Measurements from ENCODE around the gene KRTAP10-9.
"Not testable (repeated sequence)": the region's sequence is repeated elsewhere in the genome, so short reads cannot be mapped to it uniquely, and the experiment has no call there.

Gene KRTAP10-9

GRCh38 chr21:44609193-44609592, 17.7 kb upstream of the KRTAP10-9 start:
- H3K4me3 Mint-ChIP-seq: no peak overlapping the region

GRCh38 chr21:44610157-44610843, 16.6 kb upstream of the KRTAP10-9 start:
- not testable (repeated sequence) for DNase-seq
- Mint-ChIP-seq H3K9me3 (peaks cover 42% of the 10 kb centered on the region), H3K36me3 (ENCODE audit: low read depth) (peaks cover 13% of the 10 kb centered on the region)

More at GRCh38 chr21:44609193-44609592, 17.7 kb upstream of the KRTAP10-9 start:
- H3K27me3 Mint-ChIP-seq (ENCODE audit: low read depth, poor library complexity): peaks cover 9% of the 10 kb centered on the region
- TF ChIP-seq CTCF (IDR thresholded peaks at IDR 0.05): no peak
- H3K9me3 Mint-ChIP-seq: peaks cover 51% of the 10 kb centered on the region
- H3K36me3 Mint-ChIP-seq (ENCODE audit: low read depth): peaks cover 13% of the 10 kb centered on the region
- no peak overlapping the region for H3K27ac Mint-ChIP-seq
- peaks cover 4% of the 10 kb centered on the region for H3K4me1 Mint-ChIP-seq
- DNase-seq: no peak

GRCh38 chr21:44611551-44611950, 15.3 kb upstream of the KRTAP10-9 start:
- Mint-ChIP-seq H3K36me3 (ENCODE audit: low read depth) (peaks cover 13% of the 10 kb centered on the region), H3K4me1 (peaks cover 21% of the 10 kb centered on the region), H3K4me3 (no peak overlapping the region), H3K9me3 (peaks cover 42% of the 10 kb centered on the region), H3K27me3 (ENCODE audit: low read depth, poor library complexity) (peaks cover 9% of the 10 kb centered on the region), H3K27ac (no peak overlapping the region)
- TF ChIP-seq CTCF (IDR thresholded peaks at IDR 0.05): no peak
- DNase-seq: no peak

More at GRCh38 chr21:44610157-44610843, 16.6 kb upstream of the KRTAP10-9 start:
- H3K27ac Mint-ChIP-seq; H3K27me3 Mint-ChIP-seq (ENCODE audit: low read depth, poor library complexity); H3K4me3 Mint-ChIP-seq: not testable (repeated sequence)
- peaks cover 10% of the 10 kb centered on the region for H3K4me1 Mint-ChIP-seq

- H3K4me3 Mint-ChIP-seq: no peak within 1 kb of the TSS
- peaks cover 42% of the 10 kb centered on the region for H3K9me3 Mint-ChIP-seq
- no peak for DNase-seq
- H3K4me1 Mint-ChIP-seq: peaks cover 26% of the 10 kb centered on the region
- H3K27me3 Mint-ChIP-seq (ENCODE audit: low read depth, poor library complexity): peaks cover 9% of the 10 kb centered on the region
- no peak within 1 kb of the TSS for H3K27ac Mint-ChIP-seq
- no peak for TF ChIP-seq CTCF (IDR thresholded peaks at IDR 0.05)
- peaks cover 13% of the 10 kb centered on the region for H3K36me3 Mint-ChIP-seq (ENCODE audit: low read depth)
Observed at GRCh38 chr21:44612029-44612486, 14.8 kb upstream of the KRTAP10-9 start, which contains the start of gene KRTAP10-8. Gene KRTAP10-8 (plus strand): TSS chr21:44612079. CDS start chr21:44612101, 22 bp downstream.

GRCh38 chr21:44612669-44613229, 14.1 kb upstream of the KRTAP10-9 start:
- H3K27ac Mint-ChIP-seq: no peak overlapping the region
- no peak for DNase-seq
- peaks cover 28% of the 10 kb centered on the region for H3K4me1 Mint-ChIP-seq
- no peak for TF ChIP-seq CTCF (IDR thresholded peaks at IDR 0.05)
- H3K9me3 Mint-ChIP-seq: peaks cover 42% of the 10 kb centered on the region
- H3K27me3 Mint-ChIP-seq (ENCODE audit: low read depth, poor library complexity): peaks cover 9% of the 10 kb centered on the region
- H3K36me3 Mint-ChIP-seq (ENCODE audit: low read depth): peaks cover 13% of the 10 kb centered on the region
- no peak overlapping the region for H3K4me3 Mint-ChIP-seq

- peaks cover 9% of the 10 kb centered on the region for H3K27me3 Mint-ChIP-seq (ENCODE audit: low read depth, poor library complexity)
- H3K9me3 Mint-ChIP-seq: peaks cover 43% of the 10 kb centered on the region
- no peak overlapping the region for H3K27ac Mint-ChIP-seq
- H3K4me1 Mint-ChIP-seq: peaks cover 28% of the 10 kb centered on the region
- TF ChIP-seq CTCF (IDR thresholded peaks at IDR 0.05): no peak
- H3K36me3 Mint-ChIP-seq (ENCODE audit: low read depth): peaks cover 13% of the 10 kb centered on the region
- no peak for DNase-seq
- H3K4me3 Mint-ChIP-seq: no peak overlapping the region
Observed at GRCh38 chr21:44613386-44614155, 13.3 kb upstream of the KRTAP10-9 start.
